SK-N-SH treated with all-trans-retinoic acid at 6 μM for 48 hours (cell line): ENCODE measurements around the gene EPB41L2.
"Not testable (repeated sequence)": the region's sequence is repeated elsewhere in the genome, so short reads cannot be mapped to it uniquely, and the experiment has no call there.

Experiments used
- ATAC-seq: fragments of 200-7000 bp; cut with Tn5 transposase; 3 replicates; pipeline ENCODE4 v1.9.1; 2020; ENCODE audit warnings: mild to moderate bottlenecking, moderate library complexity
- BACH2 ChIP-seq: fragments of 250-450 bp; sonication (Bioruptor Pico); IDR thresholded peaks from 2 replicates; pipeline ENCODE4 v1.9.0; 2021; ENCODE audit warnings: mild to moderate bottlenecking, borderline replicate concordance
- CREB5 ChIP-seq: fragments of 250-450 bp; sonication (Bioruptor Pico); IDR thresholded peaks from 2 replicates; pipeline ENCODE4 v1.5.1; 2020; ENCODE audit warnings: low read depth, mild to moderate bottlenecking, moderate library complexity
- CSDC2 ChIP-seq: fragments of 250-450 bp; sonication (Bioruptor Pico); IDR thresholded peaks from 2 replicates; pipeline ENCODE4 v1.5.0; 2020; ENCODE audit warnings: mild to moderate bottlenecking, moderate library complexity
- ESRRG ChIP-seq: fragments of 250-450 bp; sonication (Bioruptor Pico); IDR thresholded peaks from 2 replicates; pipeline ENCODE4 v1.6.1; 2021; ENCODE audit warnings: mild to moderate bottlenecking
- GLIS3 ChIP-seq: fragments of 250-450 bp; sonication (Bioruptor Pico); IDR thresholded peaks from 2 replicates; pipeline ENCODE4 v1.5.0; 2020; ENCODE audit warnings: mild to moderate bottlenecking, moderate library complexity
- ISL1 ChIP-seq: fragments of 250-450 bp; sonication (Bioruptor Pico); IDR thresholded peaks from 2 replicates; pipeline ENCODE4 v2.1.2; 2022; ENCODE audit warnings: mild to moderate bottlenecking, moderate library complexity
- PATZ1 ChIP-seq: fragments of 250-450 bp; sonication (Bioruptor Pico); IDR thresholded peaks from 2 replicates; pipeline ENCODE4 v1.8.0; 2020; ENCODE audit warnings: mild to moderate bottlenecking, moderate library complexity, borderline replicate concordance
- PPARA ChIP-seq: fragments of 250-450 bp; sonication (Bioruptor Pico); IDR thresholded peaks from 2 replicates; pipeline ENCODE4 v1.5.0; 2020; ENCODE audit warnings: mild to moderate bottlenecking, borderline replicate concordance
- TCF4 ChIP-seq: fragments of 250-450 bp; sonication (Bioruptor Pico); IDR thresholded peaks from 2 replicates; pipeline ENCODE4 v1.8.0; 2021; ENCODE audit warnings: mild to moderate bottlenecking, moderate library complexity, borderline replicate concordance
- TOX ChIP-seq: fragments of 250-450 bp; sonication (Bioruptor Pico); IDR thresholded peaks from 2 replicates; pipeline ENCODE4 v1.8.0; 2021; ENCODE audit warnings: mild to moderate bottlenecking, moderate library complexity, borderline replicate concordance
- ZFP3 ChIP-seq: fragments of 250-450 bp; sonication (Bioruptor Pico); IDR thresholded peaks from 2 replicates; pipeline ENCODE4 v1.5.0; 2020; ENCODE audit warnings: mild to moderate bottlenecking, moderate library complexity
- ZFP30 ChIP-seq: fragments of 450-650 bp; formaldehyde crosslinking; IDR thresholded peaks from 2 replicates; pipeline ENCODE4 v1.5.0; 2022; ENCODE audit warnings: mild to moderate bottlenecking, moderate library complexity
- ZNF565 ChIP-seq: fragments of 450-650 bp; formaldehyde crosslinking; conservative IDR thresholded peaks from 2 replicates; pipeline ENCODE4 v1.5.0; 2020; ENCODE audit warnings: low read depth, mild to moderate bottlenecking, moderate library complexity
- ZNF8 ChIP-seq: fragments of 450-650 bp; formaldehyde crosslinking; IDR thresholded peaks from 2 replicates; pipeline ENCODE4 v1.5.0; 2020; ENCODE audit warnings: mild to moderate bottlenecking, moderate library complexity
- TF ChIP-seq, protein P1 (sequence below): fragments of 250-450 bp; sonication (Bioruptor Pico); IDR thresholded peaks from 2 replicates; pipeline ENCODE4 v1.8.0; 2021; ENCODE audit warnings: low read depth, mild to moderate bottlenecking, moderate library complexity, borderline replicate concordance
- TF ChIP-seq, protein P2 (sequence below): fragments of 250-450 bp; sonication (Bioruptor Pico); IDR thresholded peaks from 2 replicates; pipeline ENCODE4 v1.5.0; 2020; ENCODE audit warnings: mild to moderate bottlenecking, moderate library complexity
- TF ChIP-seq, protein P3 (sequence below): fragments of 250-450 bp; sonication (Bioruptor Pico); IDR thresholded peaks from 2 replicates; pipeline ENCODE4 v1.5.1; 2021; ENCODE audit warnings: mild to moderate bottlenecking, moderate library complexity

Gene EPB41L2

GRCh38 chr6:131014080-131014776 lies 48.8 kb downstream of the EPB41L2 start:
- ATAC-seq: no peak
- no peak for TF ChIP-seq ZNF565 (CRISPR knock-in tag)
- TF ChIP-seq, protein P1, sequence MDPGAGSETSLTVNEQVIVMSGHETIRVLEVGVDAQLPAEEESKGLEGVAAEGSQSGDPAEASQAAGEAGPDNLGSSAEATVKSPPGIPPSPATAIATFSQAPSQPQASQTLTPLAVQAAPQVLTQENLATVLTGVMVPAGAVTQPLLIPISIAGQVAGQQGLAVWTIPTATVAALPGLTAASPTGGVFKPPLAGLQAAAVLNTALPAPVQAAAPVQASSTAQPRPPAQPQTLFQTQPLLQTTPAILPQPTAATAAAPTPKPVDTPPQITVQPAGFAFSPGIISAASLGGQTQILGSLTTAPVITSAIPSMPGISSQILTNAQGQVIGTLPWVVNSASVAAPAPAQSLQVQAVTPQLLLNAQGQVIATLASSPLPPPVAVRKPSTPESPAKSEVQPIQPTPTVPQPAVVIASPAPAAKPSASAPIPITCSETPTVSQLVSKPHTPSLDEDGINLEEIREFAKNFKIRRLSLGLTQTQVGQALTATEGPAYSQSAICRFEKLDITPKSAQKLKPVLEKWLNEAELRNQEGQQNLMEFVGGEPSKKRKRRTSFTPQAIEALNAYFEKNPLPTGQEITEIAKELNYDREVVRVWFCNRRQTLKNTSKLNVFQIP: no peak
- no peak for TF ChIP-seq ESRRG (CRISPR knock-in tag)
- no peak for TF ChIP-seq ZNF8 (CRISPR knock-in tag)
- TF ChIP-seq CSDC2 (CRISPR knock-in tag): no peak
- no peak for TF ChIP-seq ZFP30
- TF ChIP-seq GLIS3 (CRISPR knock-in tag): no peak
- TF ChIP-seq, protein P2, sequence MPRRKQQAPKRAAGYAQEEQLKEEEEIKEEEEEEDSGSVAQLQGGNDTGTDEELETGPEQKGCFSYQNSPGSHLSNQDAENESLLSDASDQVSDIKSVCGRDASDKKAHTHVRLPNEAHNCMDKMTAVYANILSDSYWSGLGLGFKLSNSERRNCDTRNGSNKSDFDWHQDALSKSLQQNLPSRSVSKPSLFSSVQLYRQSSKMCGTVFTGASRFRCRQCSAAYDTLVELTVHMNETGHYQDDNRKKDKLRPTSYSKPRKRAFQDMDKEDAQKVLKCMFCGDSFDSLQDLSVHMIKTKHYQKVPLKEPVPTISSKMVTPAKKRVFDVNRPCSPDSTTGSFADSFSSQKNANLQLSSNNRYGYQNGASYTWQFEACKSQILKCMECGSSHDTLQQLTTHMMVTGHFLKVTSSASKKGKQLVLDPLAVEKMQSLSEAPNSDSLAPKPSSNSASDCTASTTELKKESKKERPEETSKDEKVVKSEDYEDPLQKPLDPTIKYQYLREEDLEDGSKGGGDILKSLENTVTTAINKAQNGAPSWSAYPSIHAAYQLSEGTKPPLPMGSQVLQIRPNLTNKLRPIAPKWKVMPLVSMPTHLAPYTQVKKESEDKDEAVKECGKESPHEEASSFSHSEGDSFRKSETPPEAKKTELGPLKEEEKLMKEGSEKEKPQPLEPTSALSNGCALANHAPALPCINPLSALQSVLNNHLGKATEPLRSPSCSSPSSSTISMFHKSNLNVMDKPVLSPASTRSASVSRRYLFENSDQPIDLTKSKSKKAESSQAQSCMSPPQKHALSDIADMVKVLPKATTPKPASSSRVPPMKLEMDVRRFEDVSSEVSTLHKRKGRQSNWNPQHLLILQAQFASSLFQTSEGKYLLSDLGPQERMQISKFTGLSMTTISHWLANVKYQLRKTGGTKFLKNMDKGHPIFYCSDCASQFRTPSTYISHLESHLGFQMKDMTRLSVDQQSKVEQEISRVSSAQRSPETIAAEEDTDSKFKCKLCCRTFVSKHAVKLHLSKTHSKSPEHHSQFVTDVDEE: no peak
- no peak for TF ChIP-seq PPARA (CRISPR knock-in tag)
- TF ChIP-seq ISL1: no peak

GRCh38 chr6:131013495-131013894 lies 49.5 kb downstream of the EPB41L2 start:
- TF ChIP-seq BACH2 (CRISPR knock-in tag): no peak
- TF ChIP-seq ZFP30: no peak
- TF ChIP-seq TOX: no peak
- no peak for TF ChIP-seq TCF4 (CRISPR knock-in tag)
- no peak for ATAC-seq

GRCh38 chr6:131009790-131010189 lies 53.3 kb downstream of the EPB41L2 start:
- ATAC-seq: no peak
- TF ChIP-seq GLIS3 (CRISPR knock-in tag) (no peak), ESRRG (CRISPR knock-in tag) (no peak), CSDC2 (CRISPR knock-in tag) (no peak), ISL1 (no peak), ZNF565 (CRISPR knock-in tag) (no peak), PATZ1 (CRISPR knock-in tag) (no peak), CREB5 (CRISPR knock-in tag) (no peak), ZFP3 (no peak)
- TF ChIP-seq, protein P3, sequence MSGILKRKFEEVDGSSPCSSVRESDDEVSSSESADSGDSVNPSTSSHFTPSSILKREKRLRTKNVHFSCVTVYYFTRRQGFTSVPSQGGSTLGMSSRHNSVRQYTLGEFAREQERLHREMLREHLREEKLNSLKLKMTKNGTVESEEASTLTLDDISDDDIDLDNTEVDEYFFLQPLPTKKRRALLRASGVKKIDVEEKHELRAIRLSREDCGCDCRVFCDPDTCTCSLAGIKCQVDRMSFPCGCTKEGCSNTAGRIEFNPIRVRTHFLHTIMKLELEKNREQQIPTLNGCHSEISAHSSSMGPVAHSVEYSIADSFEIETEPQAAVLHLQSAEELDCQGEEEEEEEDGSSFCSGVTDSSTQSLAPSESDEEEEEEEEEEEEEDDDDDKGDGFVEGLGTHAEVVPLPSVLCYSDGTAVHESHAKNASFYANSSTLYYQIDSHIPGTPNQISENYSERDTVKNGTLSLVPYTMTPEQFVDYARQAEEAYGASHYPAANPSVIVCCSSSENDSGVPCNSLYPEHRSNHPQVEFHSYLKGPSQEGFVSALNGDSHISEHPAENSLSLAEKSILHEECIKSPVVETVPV (CRISPR knock-in tag): no peak
- TF ChIP-seq, protein P1: no peak

DNA sequence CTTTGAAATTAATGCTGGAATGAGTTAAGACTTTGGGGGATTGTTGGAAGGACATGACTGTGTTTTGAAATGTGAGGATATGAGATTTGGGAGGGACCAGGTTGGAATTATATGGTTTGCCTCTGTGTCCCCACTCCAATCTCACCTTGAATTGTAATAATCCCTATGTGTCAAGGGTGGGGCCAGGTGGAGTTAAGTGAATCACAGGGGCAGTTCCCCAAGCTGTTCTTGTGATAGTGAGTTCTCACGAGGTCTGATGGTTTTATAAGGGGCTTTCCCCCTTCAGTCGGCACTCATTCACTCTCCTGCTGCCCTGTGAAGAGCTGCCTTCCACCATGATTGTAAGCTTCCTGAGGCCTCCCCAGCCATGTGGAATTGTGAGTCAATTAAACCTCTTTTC lies 54.1 kb downstream of the EPB41L2 start:
- not testable (repeated sequence) for ATAC-seq

GRCh38 chr6:131007964-131008363 lies 55.1 kb downstream of the EPB41L2 start:
- not testable (repeated sequence) for ATAC-seq
